Activated naive CD4-positive, alpha-beta T cell treated with anti-CD3 and anti-CD28 coated beads, Interleukin-2, amount 50 U/mL, for 72 hours (primary cell): Measurements from ENCODE around the gene PRR13. TPM values are rescaled to one million over a fixed set of nuclear protein-coding genes. Genes with fewer than 3 reads are reported as not detected.
"Not testable (repeated sequence)": the region's sequence is repeated elsewhere in the genome, so short reads cannot be mapped to it uniquely, and the experiment has no call there.

Source experiments
- ATAC-seq, 2 donors: fragments of 150-1000 bp; cut with Tn5 transposase; 2 replicates each; pipeline ENCODE4 v1.10.0; 2021; ENCODE audit warnings: mild to moderate bottlenecking in 2 of 2, moderate library complexity in 2 of 2
- DNase-seq, 2 donors: peaks; one replicate each; pipeline ENCODE4 v3.0.0; 2021 to 2022; ENCODE audit warnings: low spot score in 2 of 2
- H3K27ac Mint-ChIP-seq, 2 donors: one replicate each; pipeline ENCODE4 v1.8.0; 2022; ENCODE audit warnings: mild to moderate bottlenecking in 2 of 2, mixed read lengths in 2 of 2
- H3K36me3 Mint-ChIP-seq, 2 donors: one replicate each; pipeline ENCODE4 v1.8.0; 2022; ENCODE audit warnings: mixed read lengths in 2 of 2
- H3K9me3 Mint-ChIP-seq, 2 donors: one replicate each; pipeline ENCODE4 v1.8.0; 2022; ENCODE audit warnings: mixed read lengths in 2 of 2
- total RNA-seq, 2 donors: library from RNA; stranded (reverse); gene quantifications; one replicate each; pipeline ENCODE4 v1.2.3, GENCODE V29; 2022

PRR13 gene, protein sequence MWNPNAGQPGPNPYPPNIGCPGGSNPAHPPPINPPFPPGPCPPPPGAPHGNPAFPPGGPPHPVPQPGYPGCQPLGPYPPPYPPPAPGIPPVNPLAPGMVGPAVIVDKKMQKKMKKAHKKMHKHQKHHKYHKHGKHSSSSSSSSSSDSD
- total RNA-seq, result 100 to 1,000 TPM; 170 to 226 TPM

DNA sequence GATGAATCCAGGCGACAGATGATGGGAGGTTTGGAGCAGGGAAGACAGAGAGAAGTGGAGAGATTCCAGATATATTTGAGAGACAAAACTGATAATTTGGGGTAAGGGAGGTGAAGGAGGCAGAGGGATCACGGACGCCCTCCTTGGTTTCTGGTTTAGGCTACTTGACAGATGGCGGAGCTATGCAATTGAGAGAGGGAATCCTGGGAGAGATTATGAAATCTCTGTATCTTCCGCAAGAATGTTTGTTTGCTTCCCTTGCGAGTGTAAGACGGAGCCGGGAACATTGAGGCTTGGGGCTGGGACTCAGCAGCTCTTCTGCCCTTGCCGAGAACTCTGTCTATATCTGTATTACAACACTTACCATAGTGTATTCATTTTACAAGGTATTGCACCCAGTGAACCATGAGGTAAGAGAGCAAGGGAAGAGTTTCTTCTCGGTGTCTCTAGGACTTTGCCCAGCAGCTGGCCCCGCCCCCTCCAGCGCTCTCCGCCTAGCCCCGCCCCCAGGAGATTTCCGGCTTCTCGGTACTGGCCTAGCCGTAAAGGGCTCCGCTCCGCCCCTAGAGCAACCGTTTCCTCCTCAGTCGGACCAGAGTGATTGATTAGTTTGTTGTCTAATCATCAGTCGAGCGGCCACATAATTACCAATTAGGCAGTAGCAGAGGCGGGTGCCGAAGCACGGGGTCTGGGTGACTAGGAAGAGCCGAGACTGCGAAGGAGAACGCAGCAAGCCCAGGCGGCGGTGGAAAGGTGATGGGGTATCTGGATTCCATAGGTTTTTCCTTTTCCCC, at the start of gene PRR13:
TSS of gene PRR13 (plus strand) at position 695 of the 794 bp plus-strand sequence. CDS start 981 bp downstream, outside the sequence.
- Mint-ChIP-seq H3K27ac (peak within 1 kb of the TSS; percentile 92 to 95), H3K9me3 (peaks cover 0 to 4% of the 10 kb centered on the region in 2 donors), H3K36me3 (peaks cover 9 to 42% of the 10 kb centered on the region in 2 donors)
- peak; percentile 99 to 100 for ATAC-seq
- DNase-seq, result peak; percentile 96 to 98

DNA sequence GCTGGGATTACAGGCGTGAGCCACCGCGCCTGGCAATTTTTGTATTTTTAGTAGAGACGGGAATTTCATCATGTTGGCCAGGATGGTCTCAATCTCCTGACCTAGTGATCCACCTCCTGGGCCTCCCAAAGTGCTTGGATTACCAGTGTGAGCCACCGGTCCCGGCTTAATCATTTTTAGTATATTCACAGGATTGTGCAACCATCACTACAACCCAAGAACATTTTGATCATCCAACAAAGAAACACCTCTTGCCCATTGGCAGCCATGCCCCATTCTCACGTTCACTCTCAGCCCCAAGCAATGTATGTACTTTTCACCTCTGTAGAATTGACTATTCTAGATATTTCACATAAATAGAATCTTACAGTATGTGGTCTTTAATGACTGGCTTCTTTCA, 41.6 kb upstream of the PRR13 start:
- peaks cover 0 to 9% of the 10 kb centered on the region in 2 donors for H3K36me3 Mint-ChIP-seq
- ATAC-seq, result no peak
- no peak overlapping the region for H3K27ac Mint-ChIP-seq
- no peaks in the 10 kb centered on the region for H3K9me3 Mint-ChIP-seq
- DNase-seq, result no peak

DNA sequence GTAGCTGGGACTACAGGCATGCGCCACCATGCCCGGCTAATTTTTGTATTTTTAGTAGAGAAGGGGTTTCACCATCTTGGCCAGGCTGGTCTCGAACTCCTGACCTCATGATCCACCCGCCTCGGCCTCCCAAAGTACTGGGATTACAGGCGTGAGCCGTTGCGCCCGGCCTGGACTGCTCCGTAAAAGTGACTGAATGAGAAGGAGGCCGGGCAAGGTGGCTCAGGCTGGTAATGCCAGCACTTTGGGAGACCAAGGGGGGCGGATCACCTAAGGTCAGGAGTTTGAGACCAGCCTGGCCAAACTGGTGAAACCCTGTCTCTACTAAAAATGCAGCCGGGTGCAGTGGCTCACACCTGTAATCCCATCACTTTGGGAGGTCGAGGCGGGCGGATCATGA, 39.2 kb upstream of the PRR13 start:
- H3K9me3 Mint-ChIP-seq, DNase-seq, H3K27ac Mint-ChIP-seq, H3K36me3 Mint-ChIP-seq, ATAC-seq: not testable (repeated sequence)

DNA sequence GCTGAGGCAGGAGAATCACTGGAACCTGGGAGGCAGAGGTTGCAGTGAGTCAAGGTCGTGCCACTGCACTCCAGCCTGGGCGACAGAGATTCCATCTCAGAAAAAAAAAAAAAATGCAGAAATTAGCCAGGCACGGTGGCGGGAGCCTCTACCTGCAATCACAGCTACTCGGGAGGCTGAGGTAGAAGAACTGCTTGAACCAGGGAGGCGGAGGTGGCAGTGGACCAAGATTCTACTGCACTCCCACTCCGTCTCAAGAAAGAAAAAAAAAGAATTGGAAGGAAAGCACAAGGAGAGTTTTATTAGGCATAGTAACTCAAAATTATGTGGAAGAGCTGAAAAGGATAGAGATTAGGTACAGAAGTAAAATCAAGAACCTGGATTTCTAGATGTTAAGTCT, 38.7 kb upstream of the PRR13 start:
- DNase-seq, result no peak
- Mint-ChIP-seq H3K27ac (peak overlapping the region; percentile 65 to 68), H3K9me3 (no peaks in the 10 kb centered on the region), H3K36me3 (peaks cover 5 to 9% of the 10 kb centered on the region in 2 donors)
- no peak for ATAC-seq

DNA sequence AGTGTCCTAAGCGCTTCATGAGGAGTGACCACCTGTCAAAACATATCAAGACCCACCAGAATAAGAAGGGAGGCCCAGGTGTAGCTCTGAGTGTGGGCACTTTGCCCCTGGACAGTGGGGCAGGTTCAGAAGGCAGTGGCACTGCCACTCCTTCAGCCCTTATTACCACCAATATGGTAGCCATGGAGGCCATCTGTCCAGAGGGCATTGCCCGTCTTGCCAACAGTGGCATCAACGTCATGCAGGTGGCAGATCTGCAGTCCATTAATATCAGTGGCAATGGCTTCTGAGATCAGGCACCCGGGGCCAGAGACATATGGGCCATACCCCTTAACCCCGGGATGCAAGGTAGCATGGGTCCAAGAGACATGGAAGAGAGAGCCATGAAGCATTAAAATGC, 30.6 kb upstream of the PRR13 start:
- Mint-ChIP-seq H3K9me3 (no peaks in the 10 kb centered on the region), H3K27ac (no peak overlapping the region), H3K36me3 (peaks cover 23 to 31% of the 10 kb centered on the region in 2 donors)
- ATAC-seq (no peak), DNase-seq (no peak)

DNA sequence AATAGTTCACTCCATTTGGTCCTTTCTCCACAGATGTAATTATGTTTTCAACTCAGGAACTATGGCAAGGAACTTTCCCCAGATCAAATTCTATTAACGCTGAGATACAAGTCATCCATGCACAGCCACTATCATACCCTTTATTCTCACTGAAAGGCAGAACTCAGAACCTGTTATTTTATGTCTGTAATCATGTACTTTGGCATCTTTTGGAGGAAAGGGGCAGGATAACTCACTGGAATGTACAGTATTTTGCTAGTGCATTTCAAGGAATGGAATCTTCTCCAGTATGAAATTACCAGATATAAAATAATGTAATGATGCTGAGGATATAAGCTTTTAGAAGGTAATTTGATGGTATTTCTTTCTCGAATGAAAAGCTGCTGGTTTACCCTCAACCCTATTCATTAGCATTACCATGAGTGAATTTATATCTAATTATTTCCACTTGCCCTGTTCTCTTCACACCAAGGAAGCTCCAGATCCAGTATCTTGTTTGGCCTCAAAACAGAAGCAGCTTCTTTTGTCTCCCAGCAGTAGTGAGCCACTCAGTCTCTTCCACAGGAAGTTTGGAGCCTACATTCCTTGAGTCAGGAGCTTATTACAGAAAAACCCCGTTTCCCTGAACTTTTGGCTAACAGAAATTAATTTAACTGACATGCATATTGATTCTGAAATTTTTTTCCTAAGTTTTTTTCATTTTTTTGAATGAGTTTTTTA, 27.9 kb upstream of the PRR13 start:
- ATAC-seq (no peak), DNase-seq (no peak)
- H3K27ac Mint-ChIP-seq, result no peak overlapping the region
- H3K9me3 Mint-ChIP-seq, result no peaks in the 10 kb centered on the region
- peaks cover 18 to 31% of the 10 kb centered on the region in 2 donors for H3K36me3 Mint-ChIP-seq

DNA sequence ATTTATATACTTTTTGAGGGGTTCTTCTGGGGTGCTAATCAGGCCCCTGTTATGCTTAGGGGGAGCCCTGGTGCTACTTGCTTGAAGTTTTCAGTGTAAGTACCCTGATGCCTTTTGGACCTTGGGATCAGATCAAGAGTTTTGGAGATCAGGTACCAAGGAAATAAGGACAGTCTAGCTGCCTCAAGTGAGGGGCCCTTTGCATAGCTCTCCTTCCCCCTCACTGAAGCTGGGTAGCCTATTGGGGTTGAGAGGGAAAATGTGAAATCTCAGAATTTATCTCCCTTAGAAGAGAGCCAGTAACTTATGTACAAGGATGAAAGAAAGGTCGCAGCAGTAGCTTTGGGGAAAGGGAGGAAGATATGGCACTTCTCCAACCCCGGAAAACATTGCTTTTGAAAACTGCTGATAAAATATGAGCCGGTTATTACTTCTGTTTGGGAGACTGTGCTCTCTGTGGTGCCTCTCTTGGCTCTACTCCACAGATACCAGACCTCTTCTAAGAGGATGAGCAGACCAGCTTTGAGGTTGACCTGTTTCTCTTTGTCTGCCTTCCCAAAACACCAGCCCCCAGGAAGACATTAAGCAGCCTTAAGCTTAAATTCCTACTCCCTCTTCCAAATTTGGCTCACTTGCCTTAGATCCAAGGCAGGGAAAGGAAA, 26.6 kb upstream of the PRR13 start:
- H3K27ac Mint-ChIP-seq, result peak overlapping the region in 1 of 2 donors; percentile 26

DNA sequence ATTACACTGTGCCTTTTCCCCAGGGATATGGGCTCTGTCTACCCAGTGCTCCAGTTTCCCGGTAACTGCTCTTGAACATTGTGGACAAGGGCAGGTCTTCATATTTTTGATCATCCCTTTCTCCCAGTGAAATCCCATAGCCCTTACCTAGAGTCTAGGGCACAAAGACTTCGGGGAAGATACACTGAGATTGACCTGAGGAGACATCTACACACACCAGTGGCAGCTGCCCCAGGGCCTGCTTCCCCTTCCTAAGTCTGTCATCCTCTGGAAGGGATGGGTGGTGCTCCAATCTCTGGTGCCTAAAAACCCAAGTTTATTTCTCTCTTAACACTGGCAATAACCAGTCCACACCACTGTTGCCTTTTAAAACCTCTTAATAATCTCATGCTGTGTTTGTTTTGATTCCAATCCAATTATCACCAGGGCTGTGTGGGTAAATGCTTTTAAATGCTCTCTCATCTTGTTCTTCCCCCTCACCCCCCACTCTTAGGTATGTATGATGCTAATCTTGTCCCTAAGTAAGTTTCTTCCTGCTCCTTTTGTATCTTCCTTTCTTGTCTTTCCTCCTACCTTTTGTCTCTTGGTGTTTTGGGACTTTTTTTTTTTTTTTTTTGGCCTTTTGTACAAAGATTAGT, 25.7 kb upstream of the PRR13 start:
- DNase-seq, ATAC-seq, H3K9me3 Mint-ChIP-seq: not testable (repeated sequence)
- H3K36me3 Mint-ChIP-seq, result peaks cover 8 to 17% of the 10 kb centered on the region in 2 donors
- peak overlapping the region; percentile 26 to 27 for H3K27ac Mint-ChIP-seq

More for the DNA sequence above, 26.6 kb upstream of the PRR13 start:
- peaks cover 12 to 24% of the 10 kb centered on the region in 2 donors for H3K36me3 Mint-ChIP-seq
- H3K9me3 Mint-ChIP-seq, result no peaks in the 10 kb centered on the region
- ATAC-seq (no peak), DNase-seq (no peak)

DNA sequence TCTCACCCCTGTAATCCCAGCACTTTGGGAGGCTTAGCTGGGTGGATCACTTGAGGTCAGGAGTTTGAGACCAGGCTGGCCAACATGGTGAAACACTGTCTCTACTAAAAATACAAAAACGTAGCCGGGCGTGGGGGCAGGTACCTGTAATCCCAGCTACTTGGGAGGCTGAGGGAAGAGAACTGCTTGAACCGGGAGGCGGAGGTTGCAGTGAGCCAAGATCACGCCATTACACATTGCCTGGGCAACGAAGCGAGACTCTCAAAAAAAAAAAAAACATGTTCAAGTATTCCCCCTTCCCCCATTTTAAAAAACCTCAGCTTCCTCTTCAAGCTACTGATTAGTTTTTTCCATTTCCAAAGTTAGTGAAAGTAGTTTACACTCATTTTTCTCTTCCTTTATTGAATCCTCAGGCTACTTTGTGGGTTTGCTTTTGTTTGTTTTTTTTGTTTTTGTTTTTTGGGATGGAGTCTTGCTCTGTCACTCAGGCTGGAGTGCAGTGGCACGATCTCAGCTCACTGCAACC, 24.2 kb upstream of the PRR13 start:
- ATAC-seq (peak; percentile 30 to 61), DNase-seq (peak in 1 of 2 donors; percentile 28)
- not testable (repeated sequence) for H3K9me3 Mint-ChIP-seq, H3K36me3 Mint-ChIP-seq
- peak overlapping the region; percentile 54 to 94 for H3K27ac Mint-ChIP-seq

DNA sequence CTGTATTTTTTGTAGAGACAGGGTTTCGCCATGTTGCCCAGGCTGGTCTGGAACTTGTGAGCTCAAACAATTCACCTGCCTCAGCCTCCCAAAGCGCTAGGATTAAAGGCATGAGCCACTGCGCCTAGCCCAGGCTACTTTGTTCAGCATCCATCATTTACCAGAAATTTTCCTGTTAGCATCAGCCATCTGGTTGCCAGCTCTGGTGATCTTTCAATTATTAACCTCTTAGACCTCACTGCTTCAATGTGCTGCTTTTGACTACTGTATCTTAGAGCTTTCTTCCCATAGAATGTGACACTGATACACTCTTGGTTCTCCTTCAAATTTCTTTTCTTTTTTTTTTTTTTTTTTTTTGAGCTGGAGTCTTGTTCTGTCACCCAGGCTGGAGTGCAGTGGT, 23.3 kb upstream of the PRR13 start:
- Mint-ChIP-seq H3K9me3 (no peaks in the 10 kb centered on the region), H3K27ac (peak overlapping the region; percentile 38 to 54), H3K36me3 (no peaks in the 10 kb centered on the region)
- no peak for DNase-seq
- ATAC-seq, result no peak

DNA sequence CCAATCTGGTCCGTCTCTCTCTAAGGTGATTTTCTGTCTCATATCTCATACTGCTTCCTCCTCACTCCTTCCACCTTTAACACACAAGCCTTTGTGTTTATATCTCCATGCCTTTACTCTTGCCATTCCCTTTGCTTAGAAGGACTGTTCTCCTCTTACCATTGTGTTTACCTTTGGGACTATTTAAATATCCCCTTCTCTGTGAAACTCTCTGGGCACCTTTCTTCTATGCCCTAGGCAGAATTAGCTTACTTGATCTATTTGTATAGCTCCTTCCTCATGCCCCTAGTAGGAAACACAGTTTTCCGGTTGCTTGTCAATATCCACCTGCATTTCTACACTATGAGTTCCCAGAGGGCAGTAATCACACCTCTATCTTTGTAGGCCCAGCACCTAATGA, 21.8 kb upstream of the PRR13 start:
- ATAC-seq, result no peak
- DNase-seq, result no peak
- Mint-ChIP-seq H3K9me3 (no peaks in the 10 kb centered on the region), H3K27ac (peak overlapping the region in 1 of 2 donors; percentile 0), H3K36me3 (no peaks in the 10 kb centered on the region)

DNA sequence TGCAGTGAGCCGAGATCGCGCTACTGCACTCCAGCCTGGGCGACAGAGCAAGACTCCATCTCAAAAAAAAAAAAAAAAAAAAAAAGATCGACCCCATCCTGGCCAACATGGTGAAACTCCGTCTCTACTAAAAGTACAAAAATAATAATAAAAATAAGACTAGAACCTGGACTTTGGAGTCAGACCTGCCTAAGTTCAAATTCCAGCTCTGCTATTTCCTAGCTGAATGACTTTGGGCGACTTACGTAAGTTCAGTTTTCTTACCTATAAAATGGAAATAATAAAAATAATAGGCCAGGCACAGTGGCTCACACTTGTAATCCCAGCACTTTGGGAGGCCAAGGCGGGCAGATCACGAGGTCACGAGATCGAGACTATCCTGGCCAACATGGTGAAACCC, 19.3 kb upstream of the PRR13 start:
- H3K27ac Mint-ChIP-seq, result peak overlapping the region in 1 of 2 donors; percentile 11
- H3K9me3 Mint-ChIP-seq, H3K36me3 Mint-ChIP-seq, DNase-seq, ATAC-seq: not testable (repeated sequence)

DNA sequence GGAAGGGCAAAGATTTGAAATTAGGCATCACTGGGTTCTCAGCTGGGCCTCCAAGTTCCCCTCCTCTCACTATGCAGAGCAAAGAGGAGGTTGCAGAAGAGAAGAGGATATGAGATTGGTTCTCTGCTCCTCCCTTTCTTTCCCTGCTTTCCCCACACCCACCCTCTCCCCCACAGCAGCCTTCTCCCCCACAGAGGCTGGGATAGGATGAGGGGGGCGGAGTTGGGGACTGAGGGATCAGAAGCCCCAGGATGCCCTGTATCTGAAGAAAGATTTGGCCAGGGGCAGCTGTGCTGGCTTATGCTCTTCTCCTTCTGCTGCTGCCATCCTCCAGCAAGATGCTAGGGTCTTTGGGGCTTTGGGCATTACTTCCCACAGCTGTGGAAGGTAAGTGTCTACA, 17.9 kb upstream of the PRR13 start, which contains the start of gene AMHR2:
TSS of gene AMHR2 (plus strand) at position 259 of the 400 bp plus-strand sequence. CDS start at position 339, 80 bp downstream.
- ATAC-seq (no peak), DNase-seq (no peak)
- Mint-ChIP-seq H3K9me3 (no peaks in the 10 kb centered on the region), H3K36me3 (no peaks in the 10 kb centered on the region), H3K27ac (peak within 1 kb of the TSS in 1 of 2 donors; percentile 38)

DNA sequence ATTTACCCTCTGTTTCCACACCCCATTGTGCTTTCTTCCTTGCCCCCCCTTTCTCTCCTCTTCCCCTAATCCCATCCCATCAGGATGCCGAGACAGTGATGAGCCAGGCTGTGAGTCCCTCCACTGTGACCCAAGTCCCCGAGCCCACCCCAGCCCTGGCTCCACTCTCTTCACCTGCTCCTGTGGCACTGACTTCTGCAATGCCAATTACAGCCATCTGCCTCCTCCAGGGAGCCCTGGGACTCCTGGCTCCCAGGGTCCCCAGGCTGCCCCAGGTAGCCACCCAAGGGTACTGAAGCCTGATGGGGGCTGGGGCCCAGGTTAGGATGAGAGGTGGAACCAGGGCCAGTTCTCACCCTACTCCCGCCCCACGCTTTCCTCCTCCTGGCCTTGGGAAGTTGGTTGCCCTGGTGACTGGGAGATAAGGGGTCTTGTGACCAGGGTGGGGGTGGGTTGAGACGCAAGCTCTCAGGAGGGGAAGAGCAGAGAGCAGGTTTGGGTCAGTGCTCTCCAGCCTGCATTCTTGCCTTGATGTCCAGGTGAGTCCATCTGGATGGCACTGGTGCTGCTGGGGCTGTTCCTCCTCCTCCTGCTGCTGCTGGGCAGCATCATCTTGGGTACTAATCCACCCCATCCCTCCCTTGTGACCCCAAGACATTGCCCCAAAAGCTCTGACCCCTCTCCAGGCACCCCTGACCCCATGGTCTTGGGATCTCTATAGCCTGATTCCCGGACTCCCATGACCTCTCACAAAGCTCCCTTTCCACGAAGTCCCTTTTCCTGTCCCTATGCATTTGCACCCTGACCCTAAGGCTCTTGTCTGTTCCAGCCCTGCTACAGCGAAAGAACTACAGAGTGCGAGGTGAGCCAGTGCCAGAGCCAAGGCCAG, 16.7 kb upstream of the PRR13 start:
- DNase-seq (no peak), ATAC-seq (no peak)
- Mint-ChIP-seq H3K27ac (no peak overlapping the region), H3K36me3 (no peaks in the 10 kb centered on the region), H3K9me3 (no peaks in the 10 kb centered on the region)

DNA sequence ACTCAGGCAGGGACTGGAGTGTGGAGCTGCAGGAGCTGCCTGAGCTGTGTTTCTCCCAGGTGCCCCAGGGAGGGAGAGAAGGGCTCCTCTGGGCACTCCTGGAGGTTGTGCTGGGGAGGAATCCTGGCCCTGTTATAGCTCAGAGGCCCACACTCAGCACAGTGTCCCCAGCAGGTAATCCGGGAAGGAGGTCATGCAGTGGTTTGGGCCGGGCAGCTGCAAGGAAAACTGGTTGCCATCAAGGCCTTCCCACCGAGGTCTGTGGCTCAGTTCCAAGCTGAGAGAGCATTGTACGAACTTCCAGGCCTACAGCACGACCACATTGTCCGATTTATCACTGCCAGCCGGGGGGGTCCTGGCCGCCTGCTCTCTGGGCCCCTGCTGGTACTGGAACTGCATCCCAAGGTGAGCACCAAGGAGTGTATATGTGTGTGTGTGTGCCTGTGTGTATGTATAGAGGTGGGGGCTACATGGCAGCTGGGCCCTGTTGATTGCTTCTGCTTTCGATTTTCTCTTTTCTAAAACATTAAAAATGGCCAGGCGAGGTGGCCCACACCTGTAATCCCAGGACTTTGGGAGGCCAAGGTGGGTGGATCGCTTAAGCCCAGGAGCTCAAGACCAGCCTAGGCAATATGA, 15.9 kb upstream of the PRR13 start:
- no peak overlapping the region for H3K27ac Mint-ChIP-seq
- H3K9me3 Mint-ChIP-seq, result no peaks in the 10 kb centered on the region
- DNase-seq (no peak), ATAC-seq (no peak)
- no peaks in the 10 kb centered on the region for H3K36me3 Mint-ChIP-seq
